Suprapubic skin (tissue), 4 donors: ENCODE measurements around the gene FOXP4.

Source experiments
- CTCF ChIP-seq, 2 donors: fragments of 200-600 bp in 1 of 2; fragments of 450-650 bp in 1 of 2; sonication (generic) in 1 of 2; IDR thresholded peaks; one replicate each; pipeline ENCODE4 v1.5.1; 2016 to 2019; ENCODE audit warnings: antibody characterized with exemption in 2 of 2, mild to moderate bottlenecking in 1 of 2, moderate library complexity in 1 of 2
- POLR2A ChIP-seq, 2 donors: fragments of 450-650 bp; IDR thresholded peaks; one replicate each; pipeline ENCODE4 v1.6.1; 2017; ENCODE audit warnings: antibody characterized with exemption in 2 of 2, mild to moderate bottlenecking in 2 of 2, moderate library complexity in 2 of 2
- POLR2AphosphoS5 ChIP-seq, 3 donors: sonication (generic); formaldehyde crosslinking; IDR thresholded peaks; one replicate each; pipeline ENCODE4 v1.6.1; 2017; ENCODE audit warnings: antibody characterized with exemption in 3 of 3

GRCh38 chr6:41530476-41530875 lies 15.7 kb upstream of the FOXP4 start:
- TF ChIP-seq POLR2A (IDR thresholded peaks at IDR 0.05) = no peak
- no peak for TF ChIP-seq CTCF (IDR thresholded peaks at IDR 0.05)
- TF ChIP-seq POLR2AphosphoS5 (IDR thresholded peaks at IDR 0.05) = no peak
